Midbrain (tissue), 1 donor: ENCODE data around the gene MICAL3.
"Not testable (repeated sequence)": the region's sequence is repeated elsewhere in the genome, so short reads cannot be mapped to it uniquely, and the experiment has no call there.

Source experiments
- DNase-seq: peaks from one replicate; lab custom pipeline; 2025; lab: John Stamatoyannopoulos, UW

MICAL3 gene

DNA sequence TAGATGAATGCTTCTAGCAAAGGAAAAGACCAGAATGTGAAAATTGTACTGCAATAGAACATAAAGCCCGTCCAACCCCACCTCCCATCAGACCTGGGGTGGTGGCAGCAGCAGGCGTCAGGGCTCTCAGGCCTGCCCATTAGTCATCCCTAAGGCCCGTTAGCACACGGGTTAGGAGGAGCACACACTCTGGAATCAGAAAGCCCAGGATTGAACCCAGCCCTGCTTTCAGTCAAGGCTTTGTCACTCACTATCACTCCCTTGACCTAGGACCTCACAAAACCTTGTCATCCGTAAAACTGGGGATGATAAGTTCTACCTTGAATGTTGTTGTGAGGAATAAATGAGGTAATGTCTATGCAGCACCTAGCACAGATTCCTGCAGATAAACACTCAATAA, 26.9 kb downstream of the MICAL3 start:
- DNase-seq = no peak

DNA sequence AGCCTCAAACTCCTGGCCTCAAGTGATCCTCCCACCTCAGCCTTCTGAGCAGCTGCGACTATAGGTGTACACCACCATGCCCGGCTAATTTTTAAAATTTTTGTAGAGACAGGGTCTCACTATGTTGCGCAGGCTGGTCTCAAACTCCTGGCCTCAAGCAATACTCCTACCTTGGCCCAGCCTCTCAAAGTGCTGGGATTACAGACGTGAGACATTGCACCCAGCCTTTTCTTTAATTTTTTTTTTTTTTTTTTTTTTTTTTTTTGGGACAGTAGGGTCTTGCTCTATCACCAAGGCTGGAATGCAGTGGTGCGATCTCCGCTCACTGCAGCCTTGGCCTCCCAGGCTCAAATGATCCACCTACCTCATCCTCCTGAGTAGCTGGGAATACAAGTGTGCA, 29.1 kb downstream of the MICAL3 start:
- not testable (repeated sequence) for DNase-seq

GRCh38 chr22:17994424-17995108, 29.8 kb downstream of the MICAL3 start:
- DNase-seq = no peak

GRCh38 chr22:17992976-17993375, 31.4 kb downstream of the MICAL3 start:
- not testable (repeated sequence) for DNase-seq

DNA sequence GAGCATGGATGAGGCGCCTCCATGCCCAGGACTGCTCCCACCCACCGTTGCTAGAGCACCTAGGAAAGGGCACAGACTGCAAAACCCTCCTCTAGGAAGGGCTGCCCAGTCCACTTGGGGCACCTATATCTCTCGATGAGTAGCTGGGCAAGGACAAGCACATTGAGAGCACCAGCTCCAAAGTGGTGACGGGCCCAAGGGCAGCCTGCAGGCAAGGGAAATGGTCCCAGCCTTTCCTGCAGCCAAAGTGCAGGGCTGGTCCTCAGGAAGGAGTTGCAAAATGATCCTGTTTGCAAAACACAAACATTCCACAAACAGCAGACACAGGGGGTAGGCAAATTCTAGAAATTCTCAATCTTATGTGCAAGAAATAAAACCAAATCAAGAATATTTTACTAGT, 32.4 kb downstream of the MICAL3 start:
- DNase-seq = not testable (repeated sequence)

- no peak for DNase-seq
Measured at GRCh38 chr22:17990942-17991341, 33.4 kb downstream of the MICAL3 start.

- DNase-seq = no peak
Measured at GRCh38 chr22:17990147-17990546, 34.2 kb downstream of the MICAL3 start.

- DNase-seq = no peak
Measured at GRCh38 chr22:17988800-17989513, 35.4 kb downstream of the MICAL3 start.

DNA sequence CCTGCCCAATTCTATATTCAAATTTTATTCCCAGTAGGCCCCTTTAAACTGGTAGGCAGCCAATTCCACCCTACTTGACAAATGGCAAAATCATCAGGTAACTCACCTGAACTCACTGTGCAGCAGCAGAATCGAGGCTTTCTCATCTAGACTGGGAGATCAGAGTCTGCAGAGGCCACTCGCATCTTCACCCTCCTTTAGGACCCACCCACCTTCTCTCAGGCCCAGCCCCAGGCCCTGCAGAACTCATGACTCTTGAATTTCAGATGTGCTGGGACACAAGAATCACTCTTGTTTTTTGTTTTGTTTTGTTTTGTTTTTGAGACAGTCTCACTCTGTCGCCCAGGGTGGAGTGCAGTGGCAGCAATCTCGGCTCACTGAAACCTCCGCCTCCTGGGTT, 38.8 kb downstream of the MICAL3 start:
- DNase-seq = no peak

DNA sequence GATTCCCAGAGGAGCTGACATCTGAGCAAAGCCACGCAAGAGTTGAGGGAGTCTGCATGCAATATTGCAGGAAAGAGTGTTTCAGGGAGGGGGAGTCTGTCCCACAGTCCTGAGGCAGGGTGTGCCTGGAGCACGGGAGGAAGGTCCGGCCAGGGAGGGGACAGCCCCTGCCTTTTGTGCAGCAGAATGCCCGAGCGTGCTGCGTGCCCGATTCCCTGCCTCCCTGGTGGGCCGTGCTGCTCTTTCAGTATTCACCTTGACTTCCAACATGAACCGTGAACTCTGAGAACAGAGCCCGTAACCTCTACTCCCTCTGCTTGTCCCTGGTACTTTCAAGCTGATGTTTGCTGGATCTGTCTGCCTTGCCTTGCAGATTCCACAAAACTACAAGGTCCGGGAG, 39.3 kb downstream of the MICAL3 start:
- DNase-seq = not testable (repeated sequence)

- DNase-seq = no peak
Measured at GRCh38 chr22:17984114-17984513, 40.2 kb downstream of the MICAL3 start.

- no peak for DNase-seq
Measured at GRCh38 chr22:17982572-17983141, 41.7 kb downstream of the MICAL3 start.

GRCh38 chr22:17981497-17981896, 42.9 kb downstream of the MICAL3 start:
- DNase-seq = no peak

- no peak for DNase-seq
Measured at GRCh38 chr22:17980638-17981051, 43.7 kb downstream of the MICAL3 start.

- no peak for DNase-seq
Measured at GRCh38 chr22:17980015-17980590, 44.3 kb downstream of the MICAL3 start.

DNA sequence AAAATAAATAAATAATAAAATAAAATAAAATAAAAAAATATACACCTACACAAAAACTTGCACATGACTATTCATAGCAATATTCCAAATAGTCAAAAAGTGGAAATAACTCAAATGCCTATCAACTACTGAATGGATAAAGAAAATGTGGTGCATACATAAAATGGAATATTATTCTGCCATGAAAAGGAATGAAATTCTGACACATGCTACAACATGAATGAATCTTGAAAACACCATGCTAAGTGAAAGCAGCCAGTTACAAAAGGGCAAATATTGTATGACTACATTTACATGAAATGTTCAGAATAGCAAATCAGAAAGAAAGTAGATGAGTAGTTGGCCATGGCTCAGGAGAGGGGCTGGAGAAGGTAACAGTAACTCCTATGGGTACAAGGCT, 46.3 kb downstream of the MICAL3 start:
- no peak for DNase-seq

DNA sequence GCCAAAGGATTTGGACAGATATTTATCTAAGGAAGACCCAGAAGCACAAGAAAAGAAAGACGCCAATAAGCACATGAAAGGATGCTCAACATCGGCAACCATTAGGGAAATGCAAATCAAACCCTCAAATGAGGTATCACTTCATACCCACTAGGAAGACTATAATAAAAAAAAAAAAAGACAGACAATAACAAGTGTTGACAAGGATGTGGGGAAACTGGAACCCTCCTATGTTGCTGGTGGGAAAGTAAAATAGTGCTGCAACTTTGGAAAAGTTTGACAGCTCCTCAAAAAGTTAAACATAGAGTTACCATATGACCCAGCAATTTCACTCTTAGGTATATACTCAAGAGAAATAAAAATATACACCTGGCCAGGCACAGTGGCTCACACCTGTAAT, 47.0 kb downstream of the MICAL3 start:
- DNase-seq = no peak

DNA sequence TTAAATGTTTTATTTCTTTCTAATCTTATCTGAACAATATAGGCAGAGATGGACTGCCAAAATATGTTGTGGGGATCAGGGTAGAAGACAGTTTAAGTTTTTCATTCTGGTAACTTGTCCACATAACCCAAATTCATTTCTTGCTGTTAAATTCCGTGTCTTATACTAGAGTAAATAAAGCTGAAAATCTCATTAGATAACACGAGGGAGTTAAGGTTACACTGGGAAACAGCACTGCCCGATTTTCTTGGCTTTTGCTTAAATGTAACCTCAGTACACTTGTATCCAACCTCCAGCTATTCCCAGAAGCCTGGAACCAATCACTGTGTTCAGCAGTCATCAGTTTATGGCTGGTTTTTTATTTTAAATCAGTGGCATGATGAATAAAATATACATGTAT, 48.2 kb downstream of the MICAL3 start:
- DNase-seq = no peak

- no peak for DNase-seq
Measured at GRCh38 chr22:17974703-17975372, 49.5 kb downstream of the MICAL3 start.

- DNase-seq = no peak
Measured at GRCh38 chr22:17974087-17974486, 50.3 kb downstream of the MICAL3 start.

- no peak for DNase-seq
Measured at GRCh38 chr22:17973217-17973616, 51.1 kb downstream of the MICAL3 start.
